A549 treated with Hydrocortisone at 1 μM for 4 hours (cell line): ENCODE measurements around the gene OR9A4. TPM values are rescaled to one million over a fixed set of nuclear protein-coding genes. Genes with fewer than 3 reads are reported as not detected.

Source experiments
- total RNA-seq: library from RNA; stranded (reverse); fragments of 200-300 nt; extraction: Qiagen RNA extraction; gene quantifications from 5 replicates; pipeline ENCODE4 v1.2.3, GENCODE V29; 2022

Gene OR9A4, protein sequence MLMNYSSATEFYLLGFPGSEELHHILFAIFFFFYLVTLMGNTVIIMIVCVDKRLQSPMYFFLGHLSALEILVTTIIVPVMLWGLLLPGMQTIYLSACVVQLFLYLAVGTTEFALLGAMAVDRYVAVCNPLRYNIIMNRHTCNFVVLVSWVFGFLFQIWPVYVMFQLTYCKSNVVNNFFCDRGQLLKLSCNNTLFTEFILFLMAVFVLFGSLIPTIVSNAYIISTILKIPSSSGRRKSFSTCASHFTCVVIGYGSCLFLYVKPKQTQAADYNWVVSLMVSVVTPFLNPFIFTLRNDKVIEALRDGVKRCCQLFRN
- total RNA-seq: not detected in 5 replicates

DNA sequence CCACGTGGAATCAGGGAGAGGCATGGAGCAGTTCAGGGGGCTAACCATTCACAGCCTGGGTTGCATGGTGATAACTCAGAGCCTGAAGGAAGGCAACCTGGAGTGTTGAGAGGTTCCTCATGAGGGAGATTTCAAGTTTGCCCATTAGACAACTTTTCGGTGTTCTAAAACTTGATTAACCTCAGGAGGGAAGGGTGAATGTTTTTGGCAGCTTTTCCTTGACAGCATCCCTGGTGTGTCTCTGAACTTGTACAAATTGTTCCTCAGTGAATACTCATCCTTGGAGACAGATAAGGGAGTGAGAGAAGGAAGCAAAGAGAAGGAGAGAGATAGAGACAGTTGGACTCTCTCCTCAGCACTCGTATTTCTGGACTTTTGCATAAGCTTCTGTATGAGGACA, at the start of gene OR9A4:
Gene OR9A4 (plus strand): TSS at position 301 of the 400 bp plus-strand sequence. CDS start 2,477 bp downstream, outside the sequence.

GRCh38 chr7:141946796-141947195, 30.6 kb downstream of the OR9A4 start, which contains the start of gene CLEC5A:
Gene CLEC5A, minus strand, starts transcription at chr7:141946974. Its CDS starts 682 bp downstream, at chr7:141946292.

Other genes starting within 250 kb of the OR9A4 start
- gene DENND11, start 214.2 kb upstream of the OR9A4 start, total RNA-seq: 4.1 to 7.5 TPM (median 5.5 TPM) in 5 replicates
- not detected in 5 replicates for gene WEE2, start 208.0 kb upstream of the OR9A4 start, total RNA-seq
- gene SSBP1, start 178.0 kb upstream of the OR9A4 start, total RNA-seq: 283 to 320 TPM (median 296 TPM) in 5 replicates
- gene TAS2R3, start 152.3 kb upstream of the OR9A4 start, total RNA-seq: not detected in 5 replicates
- 0.06 to 0.18 TPM (median 0.10 TPM) in 5 replicates for gene TAS2R4, start 139.7 kb upstream of the OR9A4 start, total RNA-seq
- gene TAS2R5, start 126.2 kb upstream of the OR9A4 start, total RNA-seq: 0.31 to 0.63 TPM (median 0.40 TPM) in 5 replicates
- gene PRSS37, start 74.9 kb upstream of the OR9A4 start, total RNA-seq: not detected in 5 replicates
- not detected in 5 replicates for gene CLEC5A, start 30.6 kb downstream of the OR9A4 start, total RNA-seq
- gene TAS2R38, start 57.4 kb downstream of the OR9A4 start, total RNA-seq: not detected in 5 replicates
- gene MGAM, start 79.5 kb downstream of the OR9A4 start, total RNA-seq: 0.62 to 0.90 TPM (median 0.75 TPM) in 5 replicates
- 0.01 TPM in 2 of 5 replicates, not detected in the others for gene MGAM2, start 195.3 kb downstream of the OR9A4 start, total RNA-seq